Caco-2 (cell line): ENCODE data around the gene TASOR2. TPM values are rescaled to one million over a fixed set of nuclear protein-coding genes. Genes with fewer than 3 reads are reported as not detected.

ENCODE experiments used
- BruUV-seq: library from RNA; stranded (reverse); fragments of 400-500 nt; replicated peaks from 2 replicates; lab custom pipeline; 2021; lab: Mats Ljungman, UMichigan
- CTCF ChIA-PET: fragments of 300-600 bp; sonication (Branson Sonifier 250); formaldehyde crosslinking; loops from one replicate; lab custom pipeline; 2022; ENCODE audit warnings: antibody characterized with exemption; lab: Charles Lee
- POLR2A ChIA-PET: fragments of 300-600 bp; sonication (Branson Sonifier 250); formaldehyde crosslinking; loops from one replicate; lab custom pipeline; 2022; ENCODE audit warnings: antibody characterized with exemption; lab: Charles Lee
- DNase-seq, 2 experiments: peaks; one replicate each; pipeline versions ENCODE4 v3.0.0 to v3.0.0-alpha.2; 2020 to 2022
- H3K27me3 ChIP-seq: replicated peaks from 2 replicates; pipeline ENCODE4 v1.6.0; 2011; ENCODE audit warnings: low read length; ENCODE audit not compliant: control insufficient read depth, insufficient read depth
- H3K36me3 ChIP-seq: 2 replicates; pipeline ENCODE4 v1.5.1; 2011; ENCODE audit warnings: low read length; ENCODE audit not compliant: control insufficient read depth, insufficient read depth
- H3K4me1 ChIP-seq: fragments of 250-450 bp; sonication (Bioruptor Pico); 2 replicates; pipeline ENCODE4 v1.5.1; 2020; ENCODE audit warnings: mild to moderate bottlenecking
- H3K4me3 ChIP-seq: 2 replicates; pipeline ENCODE4 v1.5.1; 2011; ENCODE audit warnings: low read depth, mild to moderate bottlenecking, control low read depth, low read length
- H3K9me3 ChIP-seq: fragments of 250-450 bp; sonication (Bioruptor Pico); 2 replicates; pipeline ENCODE4 v1.5.1; 2020; ENCODE audit warnings: mild to moderate bottlenecking, moderate library complexity
- H3K27ac Mint-ChIP-seq: one replicate; pipeline ENCODE4 v1.8.0; 2022; ENCODE audit warnings: mixed read lengths; ENCODE audit not compliant: unreplicated experiment
- H3K27me3 Mint-ChIP-seq: one replicate; pipeline ENCODE4 v1.8.0; 2022; ENCODE audit warnings: mixed read lengths; ENCODE audit not compliant: insufficient read depth, unreplicated experiment
- H3K36me3 Mint-ChIP-seq: one replicate; pipeline ENCODE4 v1.8.0; 2022; ENCODE audit warnings: mild to moderate bottlenecking, mixed read lengths; ENCODE audit not compliant: insufficient read depth, unreplicated experiment
- H3K4me1 Mint-ChIP-seq: one replicate; pipeline ENCODE4 v1.8.0; 2022; ENCODE audit warnings: low read depth, mixed read lengths; ENCODE audit not compliant: unreplicated experiment
- H3K4me3 Mint-ChIP-seq: one replicate; pipeline ENCODE4 v1.8.0; 2022; ENCODE audit warnings: mild to moderate bottlenecking, moderate library complexity, mixed read lengths; ENCODE audit not compliant: unreplicated experiment
- H3K9me3 Mint-ChIP-seq: one replicate; pipeline ENCODE4 v1.8.0; 2022; ENCODE audit warnings: mixed read lengths; ENCODE audit not compliant: unreplicated experiment
- CTCF ChIP-seq, 2 experiments: fragments of 200-600 bp in 1 of 2; IDR thresholded peaks; 1 replicate in 1 of 2; 2 replicates in 1 of 2; pipeline versions ENCODE4 v1.5.1 to v1.8.0; 2011 to 2022; ENCODE audit warnings: antibody characterized with exemption in 1 of 2, control low read depth in 1 of 2, inconsistent platforms in 1 of 2, low read depth in 1 of 2, low read length in 1 of 2, mild to moderate bottlenecking in 1 of 2, moderate library complexity in 1 of 2; ENCODE audit not compliant: insufficient read depth in 1 of 2, severe bottlenecking in 1 of 2, unreplicated experiment in 1 of 2
- intact Hi-C: fragments of 100-400 bp; cut with micrococcal nuclease; formaldehyde crosslinking; loops from one replicate; pipeline ENCODE4 v1.10.0; 2022; ENCODE audit not compliant: unreplicated experiment
- total RNA-seq: library from RNA; stranded (reverse); gene quantifications from 2 replicates; pipeline ENCODE4 v1.2.3, GENCODE V29; 2022

Gene TASOR2
- total RNA-seq, 1 experiment from 2014 or later, result 102 TPM

DNA sequence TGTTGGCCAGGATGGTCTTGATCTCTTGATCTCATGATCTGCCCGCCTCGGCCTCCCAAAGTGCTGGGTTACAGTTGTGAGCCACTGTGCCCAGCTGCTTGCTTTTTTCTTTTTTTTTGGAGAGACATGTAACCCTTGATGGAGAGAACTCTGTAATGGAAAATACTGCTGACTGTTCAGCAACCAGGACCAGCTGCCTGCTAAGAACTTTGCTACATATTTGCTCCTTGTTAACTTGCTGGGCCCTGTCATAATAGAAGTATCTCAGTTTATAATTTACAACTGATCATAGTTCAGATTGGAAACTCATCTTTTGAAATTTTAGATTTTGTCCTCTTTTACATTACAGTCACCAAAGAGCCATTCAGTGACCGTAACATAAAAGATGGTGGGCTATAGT lies 34.9 kb downstream of the TASOR2 start:
- TF ChIP-seq CTCF (IDR thresholded peaks at IDR 0.05; ENCODE audit: insufficient read depth in 1 of 2, low read depth in 1 of 2, low read length in 1 of 2, severe bottlenecking in 1 of 2, unreplicated experiment in 1 of 2), result no peak
- H3K4me3 Mint-ChIP-seq, result no peak overlapping the region
- H3K4me1 Mint-ChIP-seq, result peaks cover 19% of the 10 kb centered on the region
- Histone ChIP-seq H3K4me1 (peaks cover 19% of the 10 kb centered on the region), H3K36me3 (no peaks in the 10 kb centered on the region; the same call in 1 of the 2 replicates), H3K4me3 (no peak overlapping the region), H3K27me3 (no peaks in the 10 kb centered on the region), H3K9me3 (no peaks in the 10 kb centered on the region)
- H3K27me3 Mint-ChIP-seq, result no peaks in the 10 kb centered on the region
- H3K36me3 Mint-ChIP-seq, result peaks cover 27% of the 10 kb centered on the region
- DNase-seq, result no peak
- ChIA-PET CTCF (no interaction called here), POLR2A (no interaction called here)
- intact Hi-C loops, result no loop called here
- H3K27ac Mint-ChIP-seq, result no peak overlapping the region
- no peaks in the 10 kb centered on the region for H3K9me3 Mint-ChIP-seq
- no TSS peak for BruUV-seq

- ChIA-PET POLR2A (no interaction called here), CTCF (no interaction called here)
- H3K27me3 Mint-ChIP-seq, result no peaks in the 10 kb centered on the region
- no TSS peak for BruUV-seq
- H3K36me3 Mint-ChIP-seq, result peaks cover 31% of the 10 kb centered on the region
- TF ChIP-seq CTCF (IDR thresholded peaks at IDR 0.05; ENCODE audit: insufficient read depth in 1 of 2, low read depth in 1 of 2, low read length in 1 of 2, severe bottlenecking in 1 of 2, unreplicated experiment in 1 of 2), result no peak
- Histone ChIP-seq H3K27me3 (no peaks in the 10 kb centered on the region), H3K4me3 (no peak overlapping the region), H3K36me3 (no peaks in the 10 kb centered on the region; the same call in 1 of the 2 replicates), H3K4me1 (peaks cover 18% of the 10 kb centered on the region), H3K9me3 (no peaks in the 10 kb centered on the region)
- no peak overlapping the region for H3K27ac Mint-ChIP-seq
- no peak for DNase-seq
- H3K4me1 Mint-ChIP-seq, result peaks cover 13% of the 10 kb centered on the region
- H3K9me3 Mint-ChIP-seq, result no peaks in the 10 kb centered on the region
- intact Hi-C loops, result no loop called here
- H3K4me3 Mint-ChIP-seq, result no peak overlapping the region
These were observed 35.5 kb downstream of the TASOR2 start for GRCh38 chr10:5720182-5720581.

- Histone ChIP-seq H3K36me3 (peaks cover 1% of the 10 kb centered on the region; the same call in 1 of the 2 replicates), H3K9me3 (no peaks in the 10 kb centered on the region), H3K4me3 (no peak overlapping the region), H3K4me1 (peaks cover 8% of the 10 kb centered on the region; the same call in 1 of the 2 replicates), H3K27me3 (no peaks in the 10 kb centered on the region)
- ChIA-PET POLR2A (no interaction called here), CTCF (no interaction called here)
- peaks cover 32% of the 10 kb centered on the region for H3K36me3 Mint-ChIP-seq
- H3K9me3 Mint-ChIP-seq, result no peaks in the 10 kb centered on the region
- TF ChIP-seq CTCF (IDR thresholded peaks at IDR 0.05; ENCODE audit: insufficient read depth in 1 of 2, low read depth in 1 of 2, low read length in 1 of 2, severe bottlenecking in 1 of 2, unreplicated experiment in 1 of 2), result no peak
- DNase-seq, result no peak
- intact Hi-C loops, result no loop called here
- no peaks in the 10 kb centered on the region for H3K4me1 Mint-ChIP-seq
- BruUV-seq, result no TSS peak
- no peak overlapping the region for H3K27ac Mint-ChIP-seq
- H3K27me3 Mint-ChIP-seq, result no peaks in the 10 kb centered on the region
- H3K4me3 Mint-ChIP-seq, result no peak overlapping the region
These were observed 39.1 kb downstream of the TASOR2 start for GRCh38 chr10:5723692-5724091.
